CD4-positive, alpha-beta T cell (primary cell): ENCODE results near the gene HMGN1. TPM values are rescaled to one million over a fixed set of nuclear protein-coding genes. Genes with fewer than 3 reads are reported as not detected.

Source experiments
- ATAC-seq: fragments of 200-7000 bp; cut with Tn5 transposase; one replicate; pipeline ENCODE4 v1.10.0; 2022; ENCODE audit warnings: mild to moderate bottlenecking; ENCODE audit not compliant: poor library complexity
- CTCF ChIA-PET: fragments of 350-600 bp; sonication (Branson Sonifier 250); formaldehyde crosslinking; loops from one replicate; lab custom pipeline; 2021; ENCODE audit warnings: antibody characterized with exemption, inconsistent platforms; lab: Charles Lee
- POLR2A ChIA-PET: fragments of 350-600 bp; sonication (Branson Sonifier 250); formaldehyde crosslinking; loops from one replicate; lab custom pipeline; 2021; ENCODE audit warnings: antibody characterized with exemption, inconsistent platforms; lab: Charles Lee
- DNase-seq, 14 experiments: peaks; one replicate each; pipeline ENCODE4 v3.0.0-alpha.2; 2013 to 2020; ENCODE audit warnings: mixed read lengths in 2 of 14
- H3K27ac ChIP-seq, 2 donors: one replicate each; pipeline versions ENCODE4 v1.5.1 to v1.7.0; 2013; ENCODE audit warnings: low read length in 2 of 2, low read depth in 1 of 2, mild to moderate bottlenecking in 1 of 2
- H3K27me3 ChIP-seq, 2 experiments: 1 replicate in 1 of 2; 2 replicates in 1 of 2; pipeline versions ENCODE4 v1.6.1 to v1.7.0; 2013; ENCODE audit warnings: low read length in 2 of 2, control low read depth in 1 of 2, mild to moderate bottlenecking in 1 of 2, moderate library complexity in 1 of 2; ENCODE audit not compliant: insufficient read depth in 2 of 2, control insufficient read depth in 1 of 2
- H3K36me3 ChIP-seq: one replicate; pipeline ENCODE4 v1.6.1; 2013; ENCODE audit warnings: low read length, control low read depth; ENCODE audit not compliant: insufficient read depth
- H3K4me1 ChIP-seq: one replicate; pipeline ENCODE4 v1.6.1; 2013; ENCODE audit warnings: low read length, control low read depth; ENCODE audit not compliant: insufficient read depth
- H3K4me3 ChIP-seq: one replicate; pipeline ENCODE4 v1.5.1; 2013; ENCODE audit warnings: mild to moderate bottlenecking, low read length, moderate library complexity
- H3K9me3 ChIP-seq, 2 experiments: 1 replicate in 1 of 2; 2 replicates in 1 of 2; pipeline versions ENCODE4 v1.6.1 to v1.7.0; 2013; ENCODE audit warnings: low read length in 2 of 2, mild to moderate bottlenecking in 2 of 2, control low read depth in 1 of 2, moderate library complexity in 1 of 2; ENCODE audit not compliant: control insufficient read depth in 1 of 2, insufficient read depth in 1 of 2
- H3K27ac Mint-ChIP-seq: one replicate; pipeline ENCODE4 v1.8.0; 2020; ENCODE audit warnings: mixed read lengths
- H3K27me3 Mint-ChIP-seq: one replicate; pipeline ENCODE4 v1.8.0; 2021; ENCODE audit warnings: mixed read lengths
- H3K36me3 Mint-ChIP-seq: one replicate; pipeline ENCODE4 v1.8.0; 2021; ENCODE audit warnings: low read depth, mixed read lengths
- H3K4me1 Mint-ChIP-seq: one replicate; pipeline ENCODE4 v1.8.0; 2021; ENCODE audit warnings: low read depth, mixed read lengths
- H3K4me3 Mint-ChIP-seq: one replicate; pipeline ENCODE4 v1.8.0; 2020; ENCODE audit warnings: mild to moderate bottlenecking, mixed read lengths
- H3K9me3 Mint-ChIP-seq: one replicate; pipeline ENCODE4 v1.8.0; 2020; ENCODE audit warnings: mixed read lengths
- intact Hi-C, 2 experiments: fragments of 100-400 bp; cut with DNase I in 1 of 2; cut with micrococcal nuclease in 1 of 2; formaldehyde crosslinking; loops; one replicate each; pipeline versions ENCODE4 v1.15.1 to v1.9.0; 2023 to 2025; cut with DNase I, micrococcal nuclease
- total RNA-seq, 174 experiments: library from RNA in 2 of 174; stranded (reverse) in 2 of 174; gene quantifications; one replicate each; pipeline ENCODE4 v1.2.3 and lab custom pipeline; 2021 to 2026
- TF ChIP-seq, protein P1 (sequence below): fragments of 200-600 bp; IDR thresholded peaks from one replicate; pipeline ENCODE4 v1.8.0; 2022; ENCODE audit warnings: antibody characterized with exemption, mild to moderate bottlenecking

HMGN1 gene
- total RNA-seq, 2 experiments from 2014 or later: 256 to 262 TPM

DNA sequence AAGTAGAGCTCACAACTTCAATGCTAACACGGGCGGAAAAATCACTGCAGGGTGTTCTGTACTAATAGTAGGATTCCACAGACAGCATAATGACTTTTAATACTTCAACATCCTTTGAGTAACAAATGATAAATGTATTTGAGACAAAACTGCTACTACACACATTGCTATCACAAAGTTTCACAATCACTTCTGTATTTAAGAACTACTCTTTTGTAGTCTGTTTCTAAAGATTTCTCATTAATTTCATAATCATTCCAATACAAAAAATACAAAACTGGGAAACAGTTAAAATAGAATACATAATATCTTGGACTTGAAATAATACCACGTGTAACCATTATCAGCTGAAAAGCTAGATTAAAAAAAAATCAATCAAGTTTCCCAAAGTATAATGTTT is 2.7 kb downstream of the HMGN1 start:
- no peaks in the 10 kb centered on the region for H3K27me3 Mint-ChIP-seq
- CTCF ChIA-PET: interaction anchor here (2.2 kb wide), 1 partner anchor 41 kb away, joined by 6 read pairs; no protein-coding TSS in a partner anchor
- Histone ChIP-seq H3K27ac (no peak overlapping the region), H3K4me1 (peaks cover 25% of the 10 kb centered on the region), H3K9me3 (no peaks in the 10 kb centered on the region), H3K4me3 (no peak overlapping the region), H3K27me3 (no peaks in the 10 kb centered on the region), H3K36me3 (peaks cover 44% of the 10 kb centered on the region)
- peak overlapping the region; percentile 88 for H3K4me3 Mint-ChIP-seq
- ATAC-seq (no peak), DNase-seq (no peak)
- TF ChIP-seq, protein P1, sequence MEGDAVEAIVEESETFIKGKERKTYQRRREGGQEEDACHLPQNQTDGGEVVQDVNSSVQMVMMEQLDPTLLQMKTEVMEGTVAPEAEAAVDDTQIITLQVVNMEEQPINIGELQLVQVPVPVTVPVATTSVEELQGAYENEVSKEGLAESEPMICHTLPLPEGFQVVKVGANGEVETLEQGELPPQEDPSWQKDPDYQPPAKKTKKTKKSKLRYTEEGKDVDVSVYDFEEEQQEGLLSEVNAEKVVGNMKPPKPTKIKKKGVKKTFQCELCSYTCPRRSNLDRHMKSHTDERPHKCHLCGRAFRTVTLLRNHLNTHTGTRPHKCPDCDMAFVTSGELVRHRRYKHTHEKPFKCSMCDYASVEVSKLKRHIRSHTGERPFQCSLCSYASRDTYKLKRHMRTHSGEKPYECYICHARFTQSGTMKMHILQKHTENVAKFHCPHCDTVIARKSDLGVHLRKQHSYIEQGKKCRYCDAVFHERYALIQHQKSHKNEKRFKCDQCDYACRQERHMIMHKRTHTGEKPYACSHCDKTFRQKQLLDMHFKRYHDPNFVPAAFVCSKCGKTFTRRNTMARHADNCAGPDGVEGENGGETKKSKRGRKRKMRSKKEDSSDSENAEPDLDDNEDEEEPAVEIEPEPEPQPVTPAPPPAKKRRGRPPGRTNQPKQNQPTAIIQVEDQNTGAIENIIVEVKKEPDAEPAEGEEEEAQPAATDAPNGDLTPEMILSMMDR: no peak
- H3K27ac Mint-ChIP-seq: peak overlapping the region; percentile 96
- intact Hi-C loops: no loop called here
- POLR2A ChIA-PET: interaction anchor here (1.0 to 7.2 kb wide), 3 partner anchors 33 to 162 kb away, joined by 3 to 201 read pairs (median 65); partner anchors contain the start of genes BRWD1 and PSMG1
- peaks cover 74% of the 10 kb centered on the region for H3K36me3 Mint-ChIP-seq
- H3K4me1 Mint-ChIP-seq: peaks cover 43% of the 10 kb centered on the region
- H3K9me3 Mint-ChIP-seq: no peaks in the 10 kb centered on the region

DNA sequence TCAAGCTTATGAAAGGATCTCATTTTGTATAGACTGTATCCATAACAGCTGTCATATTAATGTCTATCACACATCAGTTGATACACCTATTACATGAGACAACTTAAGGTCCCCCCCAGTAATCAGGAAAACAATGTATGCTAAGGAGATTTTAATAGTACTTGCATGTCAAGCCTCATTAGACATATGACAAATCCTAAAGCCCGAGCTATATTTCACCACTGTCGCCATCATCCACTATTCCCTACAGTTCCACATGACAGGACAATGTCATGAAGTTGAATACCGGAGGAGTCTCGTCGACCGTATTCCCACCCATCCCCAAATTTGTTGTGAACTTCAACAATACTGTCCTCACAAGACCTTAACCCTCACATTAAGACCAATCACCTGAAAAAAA is 3.4 kb downstream of the HMGN1 start:
- H3K9me3 ChIP-seq: no peaks in the 10 kb centered on the region
- no peak overlapping the region for H3K4me3 ChIP-seq
- intact Hi-C loops: no loop called here
- H3K36me3 ChIP-seq: peaks cover 48% of the 10 kb centered on the region
- DNase-seq: no peak
- peaks cover 43% of the 10 kb centered on the region for H3K4me1 Mint-ChIP-seq
- ATAC-seq: no peak
- peaks cover 82% of the 10 kb centered on the region for H3K36me3 Mint-ChIP-seq
- TF ChIP-seq, protein P1: no peak
- H3K27me3 ChIP-seq: no peaks in the 10 kb centered on the region
- ChIA-PET CTCF (no interaction called here), POLR2A (interaction anchor here (1.0 to 7.2 kb wide), 2 partner anchors 32 to 162 kb away, joined by 3 to 201 read pairs; partner anchors contain the start of genes BRWD1 and PSMG1)
- no peaks in the 10 kb centered on the region for H3K27me3 Mint-ChIP-seq
- no peaks in the 10 kb centered on the region for H3K9me3 Mint-ChIP-seq
- peaks cover 25% of the 10 kb centered on the region for H3K4me1 ChIP-seq
- H3K27ac Mint-ChIP-seq: peak overlapping the region; percentile 96
- H3K27ac ChIP-seq: no peak overlapping the region
- H3K4me3 Mint-ChIP-seq: peak overlapping the region; percentile 27

DNA sequence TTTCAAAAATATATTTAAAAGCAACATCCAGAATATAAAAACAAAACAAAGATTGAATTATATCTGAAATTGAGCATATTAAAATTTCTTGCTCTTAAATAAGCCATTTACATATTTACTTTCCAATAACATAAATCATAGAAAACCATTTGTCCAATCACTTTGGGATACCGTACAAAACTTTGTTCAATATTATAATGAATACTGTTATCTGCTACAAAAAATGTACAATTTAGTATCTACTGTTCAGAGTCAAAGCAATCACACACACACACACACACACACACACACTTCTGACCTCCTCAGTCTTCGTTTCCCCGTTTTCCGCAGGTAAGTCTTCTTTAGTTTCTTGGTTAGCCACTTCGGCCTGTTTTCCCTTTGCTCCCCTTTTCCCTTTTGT is 4.0 kb downstream of the HMGN1 start:
- no peaks in the 10 kb centered on the region for H3K9me3 ChIP-seq
- TF ChIP-seq, protein P1: no peak
- Mint-ChIP-seq H3K9me3 (no peaks in the 10 kb centered on the region), H3K4me1 (peaks cover 38% of the 10 kb centered on the region), H3K36me3 (peaks cover 85% of the 10 kb centered on the region), H3K27me3 (no peaks in the 10 kb centered on the region), H3K4me3 (no peak overlapping the region), H3K27ac (peak overlapping the region; percentile 96)
- H3K4me1 ChIP-seq: peaks cover 20% of the 10 kb centered on the region
- H3K27me3 ChIP-seq: no peaks in the 10 kb centered on the region
- no peak overlapping the region for H3K4me3 ChIP-seq
- H3K27ac ChIP-seq: no peak overlapping the region
- intact Hi-C loops: no loop called here
- DNase-seq (no peak), ATAC-seq (no peak)
- H3K36me3 ChIP-seq: peaks cover 48% of the 10 kb centered on the region
- POLR2A ChIA-PET: interaction anchor here (7.2 kb wide), 1 partner anchor 31 kb away, joined by 201 read pairs; the partner anchor contains the start of gene BRWD1
- CTCF ChIA-PET: no interaction called here
